GM19438 (cell line): ENCODE measurements around the gene ITGAE.
"Not testable (repeated sequence)": the region's sequence is repeated elsewhere in the genome, so short reads cannot be mapped to it uniquely, and the experiment has no call there.

Experiments used
- ATAC-seq: cut with Tn5 transposase; IDR thresholded peaks from one replicate; pipeline ENCODE4 v1.9.1; 2021; ENCODE audit warnings: low read depth; ENCODE audit not compliant: unreplicated experiment

ITGAE gene

DNA sequence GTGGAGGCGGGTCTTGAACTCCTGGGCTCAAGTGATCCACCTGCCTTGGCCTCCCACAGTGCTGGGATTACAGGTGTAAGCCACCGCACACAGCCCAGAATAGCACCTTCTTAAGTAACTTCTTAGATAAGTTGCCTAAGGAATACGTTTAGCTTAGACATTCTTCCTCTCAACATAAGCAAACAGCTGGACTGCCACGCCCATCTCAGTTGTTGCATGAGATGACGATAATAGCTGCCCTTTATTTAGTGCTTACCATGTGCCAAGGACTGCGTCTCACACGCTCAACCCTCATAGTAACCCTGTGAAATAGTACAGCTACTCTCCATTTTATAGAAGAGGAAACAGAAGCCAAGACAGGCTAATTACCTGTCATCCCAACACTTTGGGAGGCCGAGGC is 65.5 kb downstream of the ITGAE start:
- no peak for ATAC-seq

DNA sequence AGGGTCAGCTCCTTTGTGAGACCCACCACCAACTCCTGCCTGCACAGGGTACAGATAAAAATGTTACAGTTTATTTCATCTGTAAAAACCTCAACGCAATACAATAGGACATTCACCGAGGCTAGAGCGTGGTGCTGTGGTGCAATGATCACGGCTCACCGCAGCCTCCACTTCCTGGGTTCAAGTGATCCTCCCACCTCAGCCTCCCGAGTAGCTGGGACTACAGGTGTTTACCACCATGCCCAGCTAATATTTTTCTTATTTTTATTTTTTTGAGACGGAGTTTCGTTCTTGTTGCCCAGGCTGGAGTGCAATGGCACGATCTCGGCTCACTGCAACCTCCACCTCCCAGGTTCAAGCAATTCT is 66.1 kb downstream of the ITGAE start:
- not testable (repeated sequence) for ATAC-seq

DNA sequence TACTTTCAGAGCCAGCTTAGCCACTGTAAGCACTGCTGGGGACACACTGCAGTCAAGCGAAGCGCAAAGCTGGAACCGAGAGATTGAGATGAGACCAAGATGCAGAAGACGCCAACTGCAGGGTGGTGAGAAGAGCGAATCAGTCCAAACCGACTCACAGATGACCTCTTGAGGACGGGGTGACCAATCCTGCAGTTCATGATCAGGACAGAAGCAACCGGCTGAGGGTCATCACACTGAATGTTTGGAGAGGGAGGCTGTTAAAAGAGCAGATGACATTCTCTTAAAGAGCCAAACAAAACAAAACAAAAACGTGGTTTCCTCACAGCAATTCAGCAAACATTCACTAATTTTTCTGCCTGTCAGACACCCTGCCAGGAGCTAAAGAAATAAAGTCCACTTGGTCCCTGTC is 68.8 kb downstream of the ITGAE start:
- ATAC-seq: no peak

DNA sequence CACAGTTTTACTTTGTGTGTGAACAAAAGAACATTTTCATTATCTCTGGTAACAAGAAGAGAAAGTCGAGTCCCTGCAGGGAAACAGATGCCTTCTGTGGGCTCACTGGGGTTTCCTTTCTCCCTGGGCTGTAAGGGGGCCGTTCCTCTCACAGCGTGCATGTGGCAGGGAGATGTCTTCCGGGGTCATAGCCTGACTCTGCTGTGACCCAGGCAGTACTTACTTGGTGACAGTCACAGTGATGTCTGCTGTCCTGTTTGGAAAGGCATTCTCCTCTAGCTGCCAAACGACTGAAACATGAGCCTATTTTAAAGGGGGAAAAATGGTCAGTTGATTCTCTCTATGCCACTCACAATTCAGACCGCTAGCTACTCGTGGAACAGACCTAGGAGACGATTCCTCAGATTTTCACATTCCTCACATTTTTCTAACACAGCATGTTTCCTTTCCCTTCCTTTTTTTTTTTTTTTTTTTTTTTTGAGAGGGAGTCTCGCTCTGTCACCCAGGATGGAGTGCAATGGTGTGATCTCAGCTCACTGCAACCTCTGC is 70.0 kb downstream of the ITGAE start:
- ATAC-seq: no peak

- no peak for ATAC-seq
These were observed 71.1 kb downstream of the ITGAE start for GRCh38 chr17:3729881-3730280.

GRCh38 chr17:3728099-3728498 is 72.9 kb downstream of the ITGAE start:
- ATAC-seq: not testable (repeated sequence)

- no peak for ATAC-seq
These were observed 73.9 kb downstream of the ITGAE start for GRCh38 chr17:3727041-3727440.

DNA sequence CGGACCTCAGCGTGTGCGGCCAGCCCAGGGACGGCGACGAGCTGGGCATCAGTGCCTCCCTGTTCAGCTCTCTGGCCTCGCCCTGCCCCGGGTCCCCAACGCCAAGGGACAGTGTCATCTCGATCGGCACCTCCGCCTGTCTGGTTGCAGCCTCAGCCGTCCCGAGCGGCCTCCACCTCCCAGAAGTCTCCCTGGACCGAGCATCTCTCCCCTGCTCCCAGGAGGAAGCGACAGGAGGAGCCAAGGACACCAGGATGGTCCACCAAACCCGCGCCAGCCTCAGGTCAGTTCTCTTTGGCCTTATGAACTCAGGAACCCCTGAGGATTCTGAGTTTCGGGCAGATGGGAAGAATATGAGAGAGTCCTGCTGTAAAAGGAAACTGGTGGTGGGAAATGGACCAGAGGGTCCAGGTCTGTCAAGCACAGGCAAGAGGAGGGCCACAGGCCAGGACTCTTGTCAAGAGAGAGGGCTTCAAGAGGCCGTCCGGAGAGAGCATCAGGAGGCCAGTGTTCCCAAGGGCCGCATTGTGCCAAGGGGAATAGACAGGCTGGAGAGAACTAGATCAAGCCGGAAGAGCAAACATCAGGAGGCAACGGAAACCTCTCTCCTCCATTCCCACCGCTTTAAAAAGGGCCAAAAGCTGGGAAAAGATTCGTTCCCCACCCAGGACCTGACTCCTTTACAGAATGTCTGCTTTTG is 76.5 kb downstream of the ITGAE start:
- no peak for ATAC-seq

- peak; percentile 82 for ATAC-seq
These were observed 77.2 kb downstream of the ITGAE start, which contains the start of gene HASPIN for GRCh38 chr17:3723556-3724377. Gene HASPIN, plus strand, starts transcription at chr17:3723903. Its CDS starts 33 bp downstream, at chr17:3723936.

- no peak for ATAC-seq
These were observed 77.8 kb downstream of the ITGAE start for GRCh38 chr17:3723188-3723555.

GRCh38 chr17:3722716-3723115 is 78.3 kb downstream of the ITGAE start:
- no peak for ATAC-seq

DNA sequence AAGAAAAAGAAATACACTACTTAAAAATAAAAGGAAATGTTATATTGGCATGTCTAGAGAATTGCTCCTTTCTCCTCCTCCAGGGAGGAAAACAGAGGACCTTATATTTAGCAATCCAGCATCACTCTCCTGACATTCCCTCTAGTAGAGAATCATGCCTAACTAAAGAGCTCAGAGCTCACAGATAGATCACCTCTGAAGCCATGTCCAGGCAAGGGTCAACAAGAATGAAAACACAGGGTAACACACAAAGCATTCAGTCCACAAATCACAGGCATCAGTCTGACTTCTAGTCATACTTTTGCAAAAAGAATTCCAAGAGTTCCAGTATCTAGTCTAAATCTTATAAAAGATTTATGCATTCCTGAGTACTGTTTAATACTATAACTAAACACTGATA is 81.7 kb downstream of the ITGAE start:
- no peak for ATAC-seq

DNA sequence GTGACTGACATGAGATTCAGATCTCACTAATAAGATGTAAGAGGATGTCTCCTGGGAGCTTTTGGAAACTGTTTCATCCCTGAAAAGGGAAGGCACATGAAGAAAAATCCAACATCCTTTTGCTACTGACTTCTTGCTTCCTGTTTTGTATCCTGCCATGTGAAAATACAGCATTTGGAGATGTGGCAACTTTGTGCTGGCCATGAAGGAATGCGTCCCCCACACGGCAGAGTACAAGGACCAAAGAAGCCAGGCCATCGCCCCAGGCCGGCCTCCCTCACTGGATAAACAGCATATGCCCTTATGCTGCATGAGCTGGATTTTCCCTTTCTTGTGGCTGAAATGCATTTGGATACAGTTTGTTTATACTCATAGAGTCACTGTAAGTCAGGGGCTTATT is 82.8 kb downstream of the ITGAE start:
- no peak for ATAC-seq

GRCh38 chr17:3715296-3715695 is 85.7 kb downstream of the ITGAE start:
- ATAC-seq: no peak

GRCh38 chr17:3712811-3713463 is 88.1 kb downstream of the ITGAE start:
- no peak for ATAC-seq

DNA sequence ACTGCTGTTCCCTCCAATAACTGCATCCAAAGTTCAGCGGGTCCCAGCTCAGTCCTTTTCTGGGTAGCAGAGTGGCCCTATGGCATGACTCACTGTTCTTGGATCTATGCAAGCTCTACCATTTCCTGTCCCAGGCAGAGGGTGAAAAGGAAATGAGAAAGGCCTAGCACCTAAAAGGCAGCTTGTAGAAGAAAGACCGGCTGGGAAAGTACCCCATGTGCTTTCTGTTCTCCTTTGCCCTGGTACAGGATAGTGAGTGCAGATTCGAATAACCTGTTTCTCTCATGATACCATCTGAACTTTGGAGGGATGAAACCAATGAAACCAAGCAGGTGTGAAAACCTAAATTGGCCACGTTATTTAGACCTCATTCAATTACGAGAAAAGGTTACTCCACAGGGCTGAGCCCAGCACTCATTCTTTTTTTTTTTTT is 90.0 kb downstream of the ITGAE start:
- ATAC-seq: peak; percentile 88

GRCh38 chr17:3708366-3708765 is 92.6 kb downstream of the ITGAE start:
- no peak for ATAC-seq

DNA sequence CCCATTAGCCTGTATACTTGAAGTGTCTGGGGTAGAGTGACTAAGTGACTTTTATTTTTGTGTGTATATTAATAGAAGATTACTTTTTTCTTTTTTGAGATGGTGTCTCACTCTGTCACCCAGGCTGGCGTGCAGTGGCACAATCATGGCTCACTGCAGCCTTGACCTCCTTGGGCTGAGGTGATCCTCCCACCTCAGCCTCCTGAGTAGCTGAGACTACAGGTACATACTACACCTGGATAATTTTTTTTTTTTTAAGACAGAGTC is 95.3 kb downstream of the ITGAE start:
- not testable (repeated sequence) for ATAC-seq

- ATAC-seq: no peak
These were observed 95.9 kb downstream of the ITGAE start for GRCh38 chr17:3704931-3705717.

GRCh38 chr17:3702041-3702539 is 98.9 kb downstream of the ITGAE start:
- ATAC-seq: not testable (repeated sequence)
